K562 treated with DMSO at 1 percent for 24 hours (cell line): ENCODE data around the gene CASP14. TPM values are rescaled to one million over a fixed set of nuclear protein-coding genes. Genes with fewer than 3 reads are reported as not detected.

Experiments
- total RNA-seq: library from RNA; unstranded; fragments of 300-600 nt; gene quantifications from 2 replicates; pipeline ENCODE4 v1.2.3, GENCODE V29; 2022; ENCODE audit warnings: low read depth; ENCODE audit not compliant: insufficient read depth

The CASP14 gene, protein sequence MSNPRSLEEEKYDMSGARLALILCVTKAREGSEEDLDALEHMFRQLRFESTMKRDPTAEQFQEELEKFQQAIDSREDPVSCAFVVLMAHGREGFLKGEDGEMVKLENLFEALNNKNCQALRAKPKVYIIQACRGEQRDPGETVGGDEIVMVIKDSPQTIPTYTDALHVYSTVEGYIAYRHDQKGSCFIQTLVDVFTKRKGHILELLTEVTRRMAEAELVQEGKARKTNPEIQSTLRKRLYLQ
- not detected in 2 replicates for total RNA-seq

DNA sequence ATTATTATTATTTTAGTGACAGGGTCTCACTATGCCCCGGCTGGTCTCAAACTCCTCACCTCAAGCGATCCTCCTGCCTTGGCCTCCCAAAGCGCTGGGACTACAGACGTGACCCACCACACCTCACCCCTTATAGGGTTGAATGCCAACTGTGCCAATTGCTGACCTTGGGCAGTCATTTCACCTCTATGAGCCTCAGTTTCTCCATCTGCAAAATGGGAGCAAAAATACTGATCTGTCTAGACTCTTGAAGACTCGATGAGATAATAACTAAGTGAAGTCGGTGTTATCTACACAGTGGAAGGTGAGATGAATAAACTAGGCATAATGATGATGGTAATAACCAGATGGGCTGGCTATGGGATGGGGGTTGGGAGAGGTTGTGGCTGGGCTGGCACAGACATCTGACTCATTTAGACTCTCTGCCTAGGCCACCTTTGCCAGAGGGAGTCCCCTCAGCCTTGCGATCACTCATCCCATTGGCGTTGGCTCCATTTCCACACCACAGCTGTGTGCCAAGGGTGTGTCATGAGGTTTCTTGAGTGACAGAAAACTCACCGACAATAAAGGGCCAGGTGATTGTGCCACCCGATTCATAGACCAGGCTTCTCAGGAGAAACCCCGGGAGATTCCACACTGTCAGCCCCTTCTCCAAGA, at the start of gene CASP14:
CASP14 (plus strand) TSS at position 596 of the 657 bp plus-strand sequence. CDS start 2,772 bp downstream, outside the sequence.

DNA sequence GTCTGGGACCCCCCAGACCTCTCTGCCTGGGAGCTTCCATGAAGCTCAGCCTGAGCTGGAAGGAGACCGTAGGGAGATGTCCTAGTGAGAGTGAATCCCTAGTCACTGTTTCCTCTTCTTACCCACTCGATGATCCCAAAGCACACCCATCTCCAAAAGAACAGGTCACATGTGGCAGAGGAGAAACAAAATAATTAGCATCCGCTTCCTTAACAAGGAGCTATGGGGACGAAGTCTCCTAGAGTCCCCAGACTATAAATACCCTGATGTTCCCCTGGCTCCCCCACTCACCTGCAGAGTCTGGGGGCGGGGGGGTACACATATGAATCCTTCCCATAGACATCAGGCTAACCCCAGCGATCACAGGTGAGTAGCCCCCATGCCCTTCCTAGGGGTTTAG, 32.6 kb downstream of the CASP14 start, which contains the start of gene OR1I1:
OR1I1 (plus strand) TSS at position 301 of the 400 bp plus-strand sequence. CDS start 4,855 bp downstream, outside the sequence.

DNA sequence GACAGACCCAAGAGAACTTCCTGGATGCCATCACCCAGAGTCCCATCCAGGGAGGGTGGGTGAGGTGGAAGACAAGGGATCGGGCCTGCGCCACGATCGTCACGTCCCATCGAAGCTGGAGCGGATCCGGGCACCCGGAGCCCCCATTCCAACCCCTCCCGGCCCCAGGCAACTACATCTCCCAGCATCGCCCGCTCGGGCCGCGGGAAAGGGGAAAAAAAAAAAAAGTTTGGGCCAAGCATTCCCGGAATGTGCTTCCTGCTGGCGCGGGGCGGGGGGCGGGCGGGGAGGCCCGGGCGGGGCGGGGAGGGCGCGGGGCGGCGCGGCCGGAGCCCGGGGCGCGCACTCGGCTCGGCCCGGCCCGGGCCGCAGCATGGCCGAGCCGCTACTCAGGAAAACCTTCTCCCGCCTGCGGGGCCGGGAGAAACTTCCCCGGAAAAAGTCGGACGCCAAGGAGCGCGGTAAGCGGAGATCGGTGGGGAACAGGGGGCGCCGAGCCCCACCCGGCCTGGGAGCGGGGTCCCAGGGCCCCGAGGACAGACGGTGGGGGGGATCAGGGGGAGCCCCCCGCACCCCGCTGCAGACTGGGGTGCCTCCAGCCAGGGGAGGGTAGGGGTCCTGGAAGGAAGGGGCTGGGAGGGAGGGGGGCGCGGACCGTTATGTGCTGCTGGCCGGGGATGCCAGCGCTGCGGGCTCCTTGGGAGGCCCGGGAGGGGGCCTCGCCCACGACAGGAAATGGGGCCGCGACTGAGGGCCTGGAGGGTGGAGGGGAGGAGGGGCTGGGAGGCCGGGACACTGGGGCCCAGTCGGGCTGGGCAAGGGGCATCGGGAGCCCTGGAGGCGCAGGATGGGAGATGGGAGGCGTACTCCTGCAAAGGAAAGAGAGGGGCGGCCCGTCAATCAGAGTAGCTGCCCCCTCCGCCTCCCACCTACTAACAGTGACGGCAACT, 58.1 kb downstream of the CASP14 start, which contains the start of gene SYDE1:
SYDE1 (plus strand) TSS at position 341 of the 950 bp plus-strand sequence; CDS start at position 374, 33 bp downstream.

Other genes with a start within 250 kb of the CASP14 start
- not detected in 2 replicates for gene OR7A5, start 214.3 kb upstream of the CASP14 start, total RNA-seq
- gene OR7C1, start 214.3 kb upstream of the CASP14 start, total RNA-seq = not detected in 2 replicates
- gene OR7A10, start 200.6 kb upstream of the CASP14 start, total RNA-seq = not detected in 2 replicates
- gene OR7A17, start 163.3 kb upstream of the CASP14 start, total RNA-seq = not detected in 2 replicates
- not detected in 2 replicates for gene OR7C2, start 108.0 kb upstream of the CASP14 start, total RNA-seq
- not detected in 2 replicates for gene SLC1A6, start 69.6 kb upstream of the CASP14 start, total RNA-seq
- gene OR1I1, start 32.7 kb downstream of the CASP14 start, total RNA-seq = not detected in 2 replicates
- not detected in 2 replicates for gene SYDE1, start 57.9 kb downstream of the CASP14 start, total RNA-seq
- gene NOTCH3, start 151.5 kb downstream of the CASP14 start, total RNA-seq = 0.13 and 0.71 TPM in 2 replicates
- gene EPHX3, start 183.0 kb downstream of the CASP14 start, total RNA-seq = 0.37 TPM in 1 of 2 replicates, not detected in the other